HG02970 (cell line): ENCODE data around the gene RIMBP2.
"Not testable (repeated sequence)": the region's sequence is repeated elsewhere in the genome, so short reads cannot be mapped to it uniquely, and the experiment has no call there.

Experiments
- ATAC-seq: cut with Tn5 transposase; IDR thresholded peaks from one replicate; pipeline ENCODE4 v1.9.1; 2021; ENCODE audit warnings: mild to moderate bottlenecking, moderate library complexity, moderate number of reproducible peaks; ENCODE audit not compliant: unreplicated experiment, low FRiP score

The RIMBP2 gene

DNA sequence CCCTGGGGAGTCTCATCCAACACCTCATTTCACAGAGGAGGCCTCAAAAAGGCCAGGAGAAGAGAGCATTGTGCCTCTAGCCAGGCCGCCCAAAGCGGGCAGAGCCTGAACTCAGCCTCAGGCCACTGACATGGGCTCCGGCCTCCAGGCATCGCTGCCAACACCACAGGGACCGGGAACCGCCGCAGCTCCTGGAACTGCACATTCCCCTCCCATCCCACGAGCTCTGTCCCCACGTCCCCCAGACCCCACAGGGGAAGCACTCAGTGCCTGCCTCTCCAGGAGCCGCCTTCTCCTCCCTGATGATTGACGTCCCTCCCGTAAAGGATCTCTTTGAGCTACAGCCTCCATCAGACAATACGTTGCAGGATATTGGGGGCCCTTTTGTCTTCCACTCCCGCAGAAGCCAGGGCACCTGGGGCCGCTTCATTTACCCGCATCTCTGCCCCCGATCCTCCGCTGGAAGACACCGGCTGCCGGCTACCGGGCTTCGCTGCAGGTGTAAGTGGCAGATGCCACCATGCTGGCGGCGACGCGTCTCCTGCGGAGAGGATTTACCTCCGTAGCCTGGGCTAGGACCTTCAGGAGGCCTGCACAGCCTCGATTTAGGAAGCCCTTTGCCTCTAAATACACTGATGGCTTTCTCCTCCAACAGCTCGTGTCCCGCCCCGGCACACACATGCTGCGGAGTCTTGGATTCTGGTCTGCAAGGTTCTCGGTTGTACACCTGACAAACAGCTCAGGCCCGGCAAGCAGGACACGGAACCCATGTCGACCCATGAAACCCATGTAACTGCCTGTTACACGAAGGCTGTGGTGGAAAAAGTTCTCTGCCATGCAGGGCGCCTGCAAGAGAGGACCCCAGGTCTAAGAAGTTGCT, 104.8 kb downstream of the RIMBP2 start:
- no peak for ATAC-seq

DNA sequence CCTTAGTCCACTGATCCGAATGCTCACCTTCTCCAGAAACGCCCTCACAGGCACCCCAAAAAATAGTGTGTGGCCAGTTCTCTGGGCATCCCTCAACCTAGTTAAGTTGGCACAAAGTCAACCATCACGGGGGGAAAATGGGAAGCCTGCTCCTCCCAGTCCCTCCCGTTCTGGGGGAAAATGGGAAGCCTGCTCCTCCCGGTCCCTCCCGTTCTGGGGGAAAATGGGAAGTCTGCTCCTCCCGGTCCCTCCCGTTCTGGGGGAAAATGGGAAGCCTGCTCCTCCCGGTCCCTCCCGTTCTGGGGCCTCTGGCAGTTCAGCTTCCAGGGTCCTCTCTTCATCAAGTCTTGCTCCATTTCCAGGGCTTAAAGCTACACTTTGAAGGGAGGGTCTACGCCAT, 106.1 kb downstream of the RIMBP2 start:
- ATAC-seq = no peak

DNA sequence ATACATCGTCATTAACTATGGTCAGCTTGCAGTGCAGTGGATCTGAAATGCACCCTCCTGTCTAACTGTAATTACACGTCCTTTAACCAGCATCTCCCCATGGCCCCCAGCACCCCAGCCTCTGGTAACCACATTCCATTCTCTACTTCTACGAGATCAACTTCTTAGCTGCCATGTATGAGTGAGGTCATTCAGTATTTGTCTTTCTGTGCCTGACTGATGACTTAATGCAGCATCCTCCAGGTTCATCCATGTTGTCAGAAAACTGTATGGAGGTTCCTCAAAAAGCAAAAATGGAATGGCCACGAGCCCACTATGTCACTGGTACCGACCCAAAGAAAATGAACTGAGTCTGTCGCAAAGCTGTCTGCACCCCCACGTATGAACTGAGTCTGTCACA, 107.3 kb downstream of the RIMBP2 start:
- ATAC-seq = no peak

DNA sequence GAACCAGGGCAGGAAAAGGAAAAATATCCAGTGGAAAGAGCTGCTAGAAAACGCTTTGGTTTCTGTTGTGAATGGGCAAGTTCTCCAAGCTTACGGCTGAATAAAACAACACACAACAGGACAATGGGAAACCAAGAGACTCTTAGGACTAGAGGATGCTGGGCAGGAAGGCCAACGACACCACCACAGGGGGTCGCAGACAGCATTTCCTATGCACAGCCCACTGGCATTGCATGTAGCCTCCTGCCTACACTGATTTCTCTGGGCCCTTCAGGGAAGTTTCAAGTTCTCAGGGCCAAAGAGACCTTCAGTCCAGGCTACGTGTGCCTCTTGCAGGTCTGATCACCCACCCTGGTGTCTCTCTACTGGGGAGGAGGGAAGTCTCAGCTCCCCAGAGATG, 108.0 kb downstream of the RIMBP2 start:
- no peak for ATAC-seq

DNA sequence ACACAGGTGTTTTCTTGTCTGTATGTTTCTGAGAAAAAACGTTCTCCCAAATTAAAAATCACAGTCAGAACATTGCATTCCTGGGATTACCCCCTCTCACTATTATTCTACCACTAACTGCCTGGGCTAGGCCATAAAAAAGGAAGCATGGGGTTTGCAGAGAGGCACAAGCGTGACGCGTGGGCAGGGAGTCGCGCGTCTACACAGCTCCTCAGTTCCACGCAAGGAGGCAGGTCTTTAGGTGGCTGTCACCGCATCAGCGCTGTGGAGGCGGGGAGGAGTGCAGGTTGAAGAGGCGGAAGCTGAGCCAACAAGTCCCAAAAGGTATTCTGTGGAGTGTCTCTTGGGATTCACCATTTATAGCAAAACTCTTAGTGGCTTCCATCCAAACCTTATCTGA, 109.9 kb downstream of the RIMBP2 start:
- ATAC-seq = no peak

DNA sequence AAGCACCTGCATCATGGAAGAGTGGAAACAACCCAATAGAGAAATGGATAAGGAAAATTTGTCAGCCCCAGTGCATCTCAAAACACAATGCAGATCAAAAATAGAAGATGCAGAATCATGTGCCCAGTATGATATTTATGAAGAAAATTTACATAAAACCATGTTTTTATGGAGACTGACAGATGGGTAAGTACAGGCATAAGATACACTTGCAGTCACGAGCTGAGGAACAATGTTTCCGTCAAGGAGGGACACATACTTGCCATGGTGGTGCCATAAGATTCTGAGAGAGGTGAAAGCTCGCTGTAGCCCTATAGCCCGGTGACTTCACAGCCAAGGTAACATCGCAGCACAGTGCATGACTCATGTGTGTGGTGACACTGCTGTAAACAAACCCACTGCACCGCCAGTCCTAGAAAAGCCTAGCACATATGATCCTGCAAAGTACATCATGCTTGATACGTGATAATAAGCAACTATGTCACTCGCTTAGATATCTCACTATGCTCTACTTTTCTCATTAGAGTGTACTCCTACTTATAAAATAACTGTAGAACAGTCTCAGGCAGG, 112.6 kb downstream of the RIMBP2 start:
- no peak for ATAC-seq

DNA sequence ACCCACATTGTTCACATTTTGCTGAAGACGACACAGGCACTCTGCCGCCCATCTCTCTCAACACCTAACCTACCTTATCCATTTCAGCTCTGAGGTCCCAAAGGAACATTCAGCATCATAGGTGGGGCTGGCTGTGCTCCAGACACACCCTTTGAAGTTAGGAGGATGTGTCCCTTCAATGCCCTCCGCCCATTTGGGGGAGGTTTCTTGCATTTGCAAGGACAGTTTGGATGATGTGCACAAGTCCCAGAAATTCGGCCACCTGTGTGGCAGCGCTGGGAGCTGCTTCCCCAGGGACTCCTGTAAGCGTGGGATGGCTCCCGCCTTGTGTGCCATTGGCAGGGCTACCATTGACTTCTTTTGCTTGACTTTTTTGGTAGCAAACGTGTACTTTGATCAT, 113.8 kb downstream of the RIMBP2 start:
- ATAC-seq = no peak

DNA sequence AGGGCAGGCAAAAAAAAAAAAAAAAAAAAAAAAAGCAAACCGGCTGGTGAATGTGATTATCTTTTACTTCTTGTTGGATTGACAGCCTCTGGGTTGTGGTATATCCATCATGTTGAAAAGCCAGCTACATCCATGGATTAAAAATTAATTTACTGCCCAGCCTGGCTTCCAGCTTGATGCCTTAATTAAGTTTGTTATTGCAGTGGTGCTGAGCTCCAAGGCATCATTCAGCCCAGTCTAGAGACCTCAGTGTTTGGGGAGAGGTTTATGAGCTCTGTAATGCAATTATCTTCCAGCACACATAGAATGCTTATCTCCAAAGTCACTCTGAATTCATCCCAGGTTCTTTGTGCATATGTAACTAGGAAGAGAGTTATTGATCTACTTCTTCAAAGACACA, 114.8 kb downstream of the RIMBP2 start:
- ATAC-seq = no peak

DNA sequence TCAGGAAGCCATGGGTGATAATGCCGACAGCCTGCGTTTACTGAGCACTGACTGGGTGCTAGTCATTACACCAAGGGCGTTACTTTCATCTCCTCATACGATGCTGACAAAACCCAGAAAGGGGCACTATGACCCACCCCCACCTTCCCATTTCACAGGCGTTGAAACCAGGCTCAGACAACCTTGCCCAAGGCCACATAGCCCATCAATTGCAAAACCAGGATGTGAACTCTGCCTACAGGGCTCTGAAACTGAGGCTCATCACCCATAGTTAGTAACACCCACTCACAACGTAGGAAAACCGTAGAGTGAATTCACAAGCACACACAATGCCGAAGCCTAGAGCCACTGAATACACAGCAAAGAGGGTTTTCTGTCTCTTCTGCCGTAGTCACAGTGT, 119.9 kb downstream of the RIMBP2 start:
- no peak for ATAC-seq

DNA sequence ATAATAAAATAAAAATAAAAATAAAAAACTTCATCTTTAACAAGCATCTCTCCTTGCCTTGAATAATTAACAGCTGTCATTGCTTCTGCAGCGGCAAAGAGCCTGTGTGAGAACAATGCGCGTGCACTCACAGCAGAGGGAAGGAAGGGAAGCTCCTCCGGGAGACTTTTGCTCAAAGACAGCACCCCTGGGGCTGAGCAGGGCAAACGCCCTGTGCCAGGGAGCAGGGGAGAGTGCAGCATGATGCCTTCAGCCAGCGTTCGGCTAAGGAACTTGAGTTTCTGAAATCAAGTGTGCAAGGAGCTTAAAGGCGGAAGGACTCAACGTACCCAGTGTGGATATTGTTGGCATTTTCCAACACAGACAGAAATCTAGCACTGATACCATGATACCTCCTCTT, 120.5 kb downstream of the RIMBP2 start:
- ATAC-seq = no peak

DNA sequence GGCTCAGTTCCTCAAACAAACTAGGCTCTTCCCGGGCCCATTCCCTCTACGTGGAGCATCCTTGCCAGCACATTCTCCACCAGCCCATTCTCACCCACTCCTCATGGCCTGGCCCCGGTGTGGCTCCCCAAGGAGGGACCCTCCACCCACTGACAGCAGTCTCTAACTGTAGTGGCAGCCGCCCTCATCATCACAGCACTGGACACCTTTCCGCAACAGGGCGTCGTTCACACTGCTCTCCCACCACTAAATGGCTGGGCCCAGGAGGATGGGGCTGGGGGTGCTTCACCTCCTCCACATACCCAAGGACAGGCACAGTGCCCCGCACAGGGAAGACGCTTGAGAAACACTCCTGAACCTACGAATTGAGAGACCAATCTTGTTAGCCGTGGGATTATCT, 123.0 kb downstream of the RIMBP2 start:
- no peak for ATAC-seq

DNA sequence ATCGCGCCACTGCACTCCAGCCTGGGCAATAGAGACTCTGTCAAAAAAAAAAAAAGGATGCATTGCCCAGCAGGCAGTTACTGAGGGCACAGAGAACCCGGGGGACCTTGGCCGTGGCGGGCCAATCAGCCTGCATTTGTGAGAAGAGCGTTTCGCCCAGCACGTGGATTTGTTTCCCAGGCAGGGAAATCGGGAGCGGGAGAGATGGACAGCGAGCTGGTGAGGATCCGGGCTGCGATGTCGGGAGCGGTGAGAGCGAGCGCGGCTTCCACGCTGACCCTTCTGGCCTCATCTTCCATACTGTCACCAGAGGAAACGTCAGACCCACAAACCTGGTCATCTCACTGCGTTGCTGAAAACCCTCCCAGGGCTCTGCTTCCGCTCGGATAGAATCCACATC, 123.5 kb downstream of the RIMBP2 start:
- ATAC-seq = no peak

DNA sequence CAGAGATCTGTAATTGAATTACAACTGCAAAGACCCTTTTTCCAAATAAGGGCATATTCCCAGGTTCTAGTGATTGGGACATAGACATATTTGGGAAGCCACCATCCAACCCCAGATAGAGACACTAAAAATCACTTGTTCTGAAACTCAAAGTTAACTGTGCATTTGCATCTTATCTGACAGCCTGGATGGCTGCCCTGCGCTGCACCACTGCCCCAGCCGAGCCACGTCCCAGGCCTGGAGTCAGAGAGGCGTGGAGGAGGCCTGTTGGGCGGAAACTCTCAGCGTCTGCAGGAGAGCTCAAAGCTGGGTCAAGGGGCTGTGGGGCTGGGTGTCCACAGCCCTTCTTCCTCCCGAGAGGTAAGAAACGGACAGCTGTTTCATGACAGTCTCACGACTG, 124.4 kb downstream of the RIMBP2 start:
- ATAC-seq = no peak

DNA sequence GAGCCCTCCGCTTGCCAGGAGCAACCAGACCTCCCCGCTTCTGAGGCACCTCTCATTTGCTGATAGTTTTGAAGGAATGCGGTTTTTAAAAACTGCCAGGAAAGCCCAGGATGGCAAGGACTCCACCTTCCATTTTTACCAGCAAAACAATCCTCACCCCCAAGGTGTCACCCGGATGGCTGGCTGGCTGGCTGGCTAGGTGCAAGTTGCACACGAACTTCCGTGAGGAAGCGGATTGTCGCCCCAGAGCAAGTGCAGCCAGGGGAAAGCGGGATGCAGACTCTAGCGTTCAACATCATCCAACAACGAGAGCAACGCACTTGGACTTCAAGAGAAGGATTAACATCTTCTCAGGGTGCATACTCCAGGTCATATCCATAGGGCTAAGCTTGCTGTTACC, 125.4 kb downstream of the RIMBP2 start:
- no peak for ATAC-seq

DNA sequence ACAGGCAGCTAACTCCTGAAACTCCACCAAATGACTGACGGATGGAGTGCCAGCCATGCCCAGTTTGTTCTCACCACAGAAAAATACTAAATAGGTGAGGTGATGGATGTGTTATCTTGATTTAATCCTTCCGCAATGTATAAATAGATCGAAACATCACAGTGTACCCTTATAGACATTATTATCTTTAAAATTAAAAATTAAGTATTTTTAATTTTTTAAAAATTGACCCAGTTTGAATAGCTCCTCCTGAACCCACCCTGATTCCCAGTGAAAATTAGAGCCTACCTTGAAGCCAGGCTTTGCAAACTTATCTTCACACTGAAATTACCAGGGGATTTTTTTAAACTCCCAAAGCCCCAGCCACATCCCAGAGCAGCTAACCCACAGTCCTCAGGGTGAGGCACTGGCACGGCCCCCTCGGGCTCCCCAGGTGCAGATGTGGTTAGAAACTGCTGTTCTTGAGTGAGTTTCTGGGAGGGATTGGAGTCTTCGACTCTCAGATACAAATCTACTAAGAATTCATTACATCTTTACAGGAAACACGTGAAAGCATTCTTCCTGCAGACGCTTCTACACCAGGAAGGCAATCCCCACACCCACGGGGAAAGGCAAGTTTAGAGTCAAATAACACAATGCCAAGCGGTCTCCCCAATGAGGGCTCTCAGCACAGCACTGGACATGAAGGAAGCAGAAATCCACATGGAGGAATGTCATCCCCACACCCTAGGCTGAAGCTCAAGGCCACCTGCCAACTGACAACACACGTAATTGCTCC, 126.4 kb downstream of the RIMBP2 start:
- no peak for ATAC-seq

DNA sequence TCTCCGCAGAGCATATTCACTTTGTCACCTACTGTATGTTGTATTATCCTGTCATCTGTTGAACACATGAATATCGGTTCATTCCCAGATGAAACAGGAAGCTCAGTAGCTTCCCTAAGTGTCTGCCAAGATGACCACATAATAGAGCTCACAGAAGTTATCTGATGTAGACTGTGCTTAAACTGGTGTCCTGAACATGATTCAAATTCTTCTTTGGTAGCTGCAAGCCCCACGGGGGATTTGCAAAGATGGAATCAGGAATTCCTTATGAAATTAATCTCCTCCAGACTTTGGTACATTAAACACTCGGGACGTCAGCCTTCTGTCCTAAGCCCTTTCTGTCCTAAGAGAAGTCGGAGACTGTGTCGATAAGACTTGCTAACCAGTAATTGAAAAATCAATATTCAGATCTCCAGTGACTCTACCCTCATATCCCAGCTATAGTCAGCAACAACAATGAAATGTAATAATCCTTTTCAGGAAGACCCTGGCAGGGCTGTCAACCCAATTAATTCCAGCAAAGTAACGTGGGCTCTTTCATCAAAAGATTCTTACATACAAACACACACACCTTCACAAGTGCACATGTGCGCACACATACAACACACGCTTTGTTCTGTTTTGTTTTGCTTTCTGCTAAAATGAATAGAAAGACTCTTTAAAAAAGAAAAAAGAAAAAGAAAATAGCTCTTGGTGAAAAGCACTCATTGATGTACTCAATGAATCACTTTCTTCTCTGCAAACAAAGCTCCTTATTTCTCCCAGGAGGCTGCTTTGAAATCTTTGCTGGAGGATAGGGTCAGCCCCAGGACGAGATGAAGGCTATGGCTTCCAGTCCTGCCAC, 127.2 kb downstream of the RIMBP2 start:
- ATAC-seq = no peak

DNA sequence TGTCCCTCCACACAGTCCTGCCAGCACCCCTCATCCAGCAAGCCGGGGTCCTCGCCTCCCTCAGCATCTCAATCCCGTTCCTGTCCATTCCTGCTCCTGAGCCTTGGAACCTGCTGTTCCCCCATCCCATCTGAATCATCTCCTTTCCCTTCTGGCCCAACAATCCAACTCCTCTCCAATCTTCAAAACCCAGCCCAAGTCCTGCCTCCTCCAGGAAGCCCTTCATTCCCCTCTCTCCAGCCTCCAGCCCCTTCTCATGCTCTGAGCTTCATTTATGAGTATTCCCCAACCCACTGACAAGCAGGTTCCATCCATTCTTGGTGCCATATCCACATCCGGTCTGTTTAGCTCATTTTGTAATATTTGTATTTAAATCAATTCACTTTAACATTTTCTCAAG, 128.1 kb downstream of the RIMBP2 start:
- no peak for ATAC-seq

DNA sequence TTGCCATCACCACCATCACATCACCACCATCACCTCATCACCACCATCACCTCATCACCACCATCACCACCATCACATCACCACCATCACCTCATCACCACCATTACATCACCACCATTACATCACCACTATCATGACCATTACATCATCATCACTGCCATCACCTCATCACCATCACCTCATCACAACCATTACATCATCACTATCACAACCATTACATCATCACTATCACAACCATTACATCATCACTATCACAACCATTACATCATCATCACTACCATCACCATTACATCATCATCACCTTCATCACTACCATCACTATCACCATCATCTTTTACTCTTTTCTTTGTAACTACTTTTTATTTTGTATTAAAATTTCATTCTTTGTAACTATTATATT, 131.6 kb downstream of the RIMBP2 start:
- not testable (repeated sequence) for ATAC-seq

DNA sequence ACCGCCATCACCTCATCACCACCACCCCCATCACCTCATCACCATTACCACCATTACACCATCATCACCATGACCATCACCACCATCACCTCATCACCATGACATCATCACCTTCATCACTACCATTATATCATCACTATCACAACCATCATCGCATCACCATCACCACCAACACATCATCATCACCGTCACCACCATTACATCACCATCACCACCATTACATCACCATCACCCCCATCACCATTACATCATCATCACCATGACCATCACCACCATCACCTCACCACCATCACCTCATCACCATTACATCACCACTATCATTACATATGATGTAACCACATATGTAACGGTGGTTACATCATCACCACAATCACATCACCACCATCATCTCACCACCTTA, 132.3 kb downstream of the RIMBP2 start:
- no peak for ATAC-seq

DNA sequence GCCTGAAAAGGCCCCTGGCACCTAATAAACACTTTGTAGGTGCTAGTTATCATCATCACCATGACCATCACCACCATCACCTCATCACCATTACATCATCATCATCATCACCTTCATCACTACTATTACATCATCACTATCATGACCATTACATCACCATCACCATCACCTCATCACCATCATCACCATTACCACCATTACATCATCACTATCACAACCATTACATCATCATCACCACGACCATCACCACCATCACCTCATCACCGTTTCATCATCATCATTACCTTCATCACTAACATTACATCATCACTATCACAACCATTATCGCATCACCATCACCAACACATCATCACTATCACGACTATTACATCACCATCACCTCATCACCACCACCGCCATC, 132.8 kb downstream of the RIMBP2 start:
- no peak for ATAC-seq

DNA sequence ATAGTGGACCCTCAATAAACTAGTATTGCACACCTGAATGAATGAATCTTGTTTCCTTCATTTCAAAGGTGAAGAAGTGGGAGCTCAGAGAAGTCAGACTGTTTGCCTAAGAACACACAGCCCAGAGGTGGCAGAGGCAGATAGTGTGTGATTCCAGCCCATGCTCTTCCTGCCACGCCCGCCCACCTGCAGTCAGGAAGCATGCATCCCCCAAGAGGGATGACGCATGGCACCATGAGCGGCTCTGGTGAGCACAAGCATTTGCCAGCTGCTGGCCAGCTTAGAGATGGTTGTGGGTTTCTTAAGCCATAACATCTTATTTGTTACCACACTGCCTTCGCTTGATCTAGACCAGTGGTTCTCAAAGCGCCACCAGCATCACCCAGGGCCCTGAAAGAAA, 133.8 kb downstream of the RIMBP2 start:
- ATAC-seq = no peak
